GM12872 (cell line): Measurements from ENCODE around the gene NDUFB8.

Source experiments
- TF ChIP-seq, protein P1 (sequence below): IDR thresholded peaks from 3 replicates; pipeline ENCODE4 v1.5.1; 2011; ENCODE audit warnings: low read depth, mild to moderate bottlenecking, low read length, moderate library complexity; ENCODE audit not compliant: insufficient read depth

The NDUFB8 gene

DNA sequence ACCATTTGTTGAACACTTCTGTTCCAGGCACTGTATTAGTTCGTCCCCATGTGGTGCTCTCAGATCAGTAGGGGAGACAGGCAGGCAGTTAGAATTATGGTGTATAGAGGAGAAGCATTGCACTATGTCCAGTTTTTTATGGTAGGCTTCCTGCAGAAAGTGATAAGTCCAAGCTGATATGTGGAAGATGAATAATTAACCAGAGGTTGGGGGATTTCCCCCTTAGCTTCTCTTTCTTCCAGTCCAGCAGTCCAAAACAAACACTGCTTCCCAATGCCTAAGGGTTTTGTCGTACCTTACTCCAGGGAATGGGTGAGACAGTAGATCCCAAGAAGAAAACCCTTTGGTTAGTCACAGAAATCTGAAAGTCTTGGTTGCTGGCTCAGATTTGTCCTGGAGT is 25.2 kb upstream of the NDUFB8 start:
- TF ChIP-seq, protein P1, sequence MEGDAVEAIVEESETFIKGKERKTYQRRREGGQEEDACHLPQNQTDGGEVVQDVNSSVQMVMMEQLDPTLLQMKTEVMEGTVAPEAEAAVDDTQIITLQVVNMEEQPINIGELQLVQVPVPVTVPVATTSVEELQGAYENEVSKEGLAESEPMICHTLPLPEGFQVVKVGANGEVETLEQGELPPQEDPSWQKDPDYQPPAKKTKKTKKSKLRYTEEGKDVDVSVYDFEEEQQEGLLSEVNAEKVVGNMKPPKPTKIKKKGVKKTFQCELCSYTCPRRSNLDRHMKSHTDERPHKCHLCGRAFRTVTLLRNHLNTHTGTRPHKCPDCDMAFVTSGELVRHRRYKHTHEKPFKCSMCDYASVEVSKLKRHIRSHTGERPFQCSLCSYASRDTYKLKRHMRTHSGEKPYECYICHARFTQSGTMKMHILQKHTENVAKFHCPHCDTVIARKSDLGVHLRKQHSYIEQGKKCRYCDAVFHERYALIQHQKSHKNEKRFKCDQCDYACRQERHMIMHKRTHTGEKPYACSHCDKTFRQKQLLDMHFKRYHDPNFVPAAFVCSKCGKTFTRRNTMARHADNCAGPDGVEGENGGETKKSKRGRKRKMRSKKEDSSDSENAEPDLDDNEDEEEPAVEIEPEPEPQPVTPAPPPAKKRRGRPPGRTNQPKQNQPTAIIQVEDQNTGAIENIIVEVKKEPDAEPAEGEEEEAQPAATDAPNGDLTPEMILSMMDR: no peak

DNA sequence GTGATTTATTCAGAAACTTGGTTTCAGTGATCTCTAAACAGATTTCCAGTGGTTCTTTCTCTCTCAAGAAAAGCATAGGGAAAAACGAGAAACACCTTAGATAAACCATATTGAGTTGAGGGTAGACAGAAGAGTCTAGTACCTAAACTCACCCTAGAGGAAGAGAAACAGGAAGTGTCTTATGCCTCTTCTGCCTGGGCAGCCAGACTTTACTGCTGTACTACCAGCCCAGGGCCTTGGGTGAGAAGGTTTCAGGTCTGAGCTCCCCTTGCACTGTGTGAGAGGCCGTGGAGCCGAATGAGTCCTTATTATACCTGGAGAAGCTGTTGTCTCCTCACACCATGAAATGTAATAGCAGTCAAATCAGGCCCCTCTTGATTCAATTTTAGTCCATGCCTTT is 24.3 kb upstream of the NDUFB8 start:
- TF ChIP-seq, protein P1: no peak

DNA sequence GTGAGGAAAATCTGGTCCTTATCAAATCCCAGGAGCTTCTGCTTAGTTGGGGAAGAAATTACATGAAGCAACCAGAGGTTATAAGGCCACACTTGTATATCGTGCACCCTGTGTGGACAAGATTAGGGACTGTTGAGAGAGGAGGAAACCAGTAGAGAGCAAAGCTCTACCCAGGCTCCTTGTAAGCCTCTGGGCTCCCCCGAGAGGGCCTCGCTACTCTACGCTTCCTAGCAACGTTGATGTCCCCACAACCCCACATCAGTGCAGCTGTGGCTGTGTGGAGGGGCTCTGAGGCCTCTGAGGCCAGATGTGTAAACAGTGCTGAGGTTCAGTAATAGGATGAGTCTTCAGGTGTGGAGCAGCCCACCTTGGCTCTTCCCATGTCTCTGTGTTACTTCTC is 22.1 kb upstream of the NDUFB8 start:
- TF ChIP-seq, protein P1: no peak

DNA sequence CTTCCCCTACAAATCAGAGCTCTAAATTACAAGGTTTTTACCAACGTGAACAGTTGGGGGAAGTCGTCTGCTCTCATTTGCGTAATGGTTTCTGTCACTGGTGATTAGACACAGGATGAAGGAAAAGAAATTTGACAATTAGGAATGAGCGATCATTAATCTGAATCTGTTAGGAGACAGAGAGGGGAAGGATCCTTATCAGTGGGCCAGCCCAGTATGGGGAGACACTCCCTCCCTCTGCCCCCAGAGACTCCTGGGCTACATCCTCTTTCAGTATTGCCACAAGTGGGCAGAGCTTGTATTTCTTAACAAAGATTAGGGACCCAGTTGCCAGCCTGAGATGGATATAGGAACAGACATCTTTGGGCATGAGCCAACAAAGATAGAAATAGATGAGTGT is 21.5 kb upstream of the NDUFB8 start:
- TF ChIP-seq, protein P1: no peak

DNA sequence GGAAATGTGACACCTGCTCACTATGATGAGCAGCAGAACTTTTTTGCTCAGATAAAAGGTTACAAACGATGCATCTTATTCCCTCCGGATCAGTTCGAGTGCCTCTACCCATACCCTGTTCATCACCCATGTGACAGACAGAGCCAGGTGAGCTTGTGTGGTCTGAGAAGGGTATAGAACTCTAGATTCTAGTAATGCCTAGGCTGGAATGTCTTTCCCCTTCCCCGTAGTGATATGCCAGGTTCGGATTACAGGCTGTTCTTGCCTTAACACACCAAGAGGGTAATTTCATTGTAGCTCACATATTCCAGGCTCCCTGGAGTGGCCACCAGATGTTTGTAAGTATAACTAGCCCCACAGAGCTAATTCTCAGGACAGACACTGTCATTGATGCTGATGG is 15.3 kb upstream of the NDUFB8 start:
- TF ChIP-seq, protein P1: no peak

DNA sequence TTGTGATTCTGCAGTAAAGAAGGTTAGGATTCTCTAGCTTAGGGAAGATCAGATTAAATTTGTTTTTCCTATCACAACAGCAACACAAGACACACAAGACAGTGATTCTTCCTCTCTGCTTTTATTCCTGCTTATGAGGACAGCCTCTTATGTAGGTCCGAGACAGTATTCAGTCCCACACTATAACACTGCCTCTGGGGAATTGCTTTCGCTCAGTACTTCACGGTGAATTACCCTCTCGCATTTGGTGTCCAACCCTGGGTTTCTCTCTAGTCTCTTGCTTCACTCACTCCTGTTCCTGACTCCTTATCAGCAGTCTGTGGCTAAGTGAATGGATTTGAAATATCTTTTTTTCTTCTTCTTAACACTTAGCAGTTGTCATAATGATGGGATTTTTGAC is 7.8 kb upstream of the NDUFB8 start:
- TF ChIP-seq, protein P1: no peak

DNA sequence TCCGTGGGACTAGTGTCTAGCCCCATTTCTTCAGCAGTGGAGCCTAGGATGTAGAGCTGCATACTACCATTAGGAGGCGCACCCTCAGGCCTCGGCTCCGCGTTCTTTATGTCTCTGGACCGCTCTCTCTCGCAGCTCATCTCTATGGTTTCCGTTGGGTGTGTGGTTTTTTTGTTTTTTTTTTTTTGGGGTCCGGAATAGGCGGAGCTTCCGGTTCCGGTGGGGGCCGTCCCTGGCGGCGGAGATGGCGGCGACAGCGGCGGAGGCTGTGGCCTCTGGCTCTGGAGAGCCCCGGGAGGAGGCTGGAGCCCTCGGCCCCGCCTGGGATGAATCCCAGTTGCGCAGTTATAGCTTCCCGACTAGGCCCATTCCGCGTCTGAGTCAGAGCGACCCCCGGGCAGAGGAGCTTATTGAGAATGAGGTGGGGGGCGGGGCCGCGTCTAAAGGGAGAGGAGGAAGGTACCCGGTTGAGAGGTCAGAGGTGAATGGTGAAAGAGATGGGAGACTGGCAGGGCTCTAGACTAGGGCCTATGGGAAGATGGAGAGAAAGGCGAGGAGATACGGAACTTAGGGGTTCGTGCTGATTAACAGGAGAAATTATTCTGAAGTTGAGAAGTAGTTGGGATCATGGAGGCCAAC is 6.2 kb upstream of the NDUFB8 start, which contains the start of gene HIF1AN:
Gene HIF1AN (plus strand): TSS at position 229 of the 639 bp plus-strand sequence. CDS start 16 bp downstream, at position 245.
- TF ChIP-seq, protein P1: peak; percentile 94
